ENCODE data around the gene NPEPL1.
A peak's percentile ranks its signal among the peaks of the same experiment; 100 is the strongest.

The NPEPL1 gene

GRCh38 chr20:58701431-58702160, 9.0 kb downstream of the NPEPL1 start:
- DNase-seq (ENCODE audit: low read depth) = no peak
- in situ Hi-C loops (cut with HindIII; ENCODE audit: low sequenced_read_pairs) = no loop called here
- no peak overlapping the region for H3K4me3 ChIP-seq (ENCODE audit: low read depth, low read length)
- TF ChIP-seq CTCF (IDR thresholded peaks at IDR 0.05; ENCODE audit: low read depth, low read length, missing control alignments) = no peak

- no peak for DNase-seq (ENCODE audit: low read depth)
- no peak overlapping the region for H3K4me3 ChIP-seq (ENCODE audit: low read depth, low read length)
- in situ Hi-C loops (cut with HindIII; ENCODE audit: low sequenced_read_pairs) = no loop called here
- no peak for TF ChIP-seq CTCF (IDR thresholded peaks at IDR 0.05; ENCODE audit: low read depth, low read length, missing control alignments)
Observed at GRCh38 chr20:58702161-58702510, 9.5 kb downstream of the NPEPL1 start.

- DNase-seq (ENCODE audit: low read depth) = no peak
- no peak overlapping the region for H3K4me3 ChIP-seq (ENCODE audit: low read depth, low read length)
- peak; percentile 25 for TF ChIP-seq CTCF (IDR thresholded peaks at IDR 0.05; ENCODE audit: low read depth, low read length, missing control alignments)
- in situ Hi-C loops (cut with HindIII; ENCODE audit: low sequenced_read_pairs) = no loop called here
Observed at GRCh38 chr20:58702859-58703648, 10.5 kb downstream of the NPEPL1 start.

GRCh38 chr20:58703765-58704371, 11.3 kb downstream of the NPEPL1 start:
- no peak for DNase-seq (ENCODE audit: low read depth)
- no peak overlapping the region for H3K4me3 ChIP-seq (ENCODE audit: low read depth, low read length)
- no peak for TF ChIP-seq CTCF (IDR thresholded peaks at IDR 0.05; ENCODE audit: low read depth, low read length, missing control alignments)
- in situ Hi-C loops (cut with HindIII; ENCODE audit: low sequenced_read_pairs) = no loop called here

- no peak for TF ChIP-seq CTCF (IDR thresholded peaks at IDR 0.05; ENCODE audit: low read depth, low read length, missing control alignments)
- in situ Hi-C loops (cut with HindIII; ENCODE audit: low sequenced_read_pairs) = no loop called here
- no peak overlapping the region for H3K4me3 ChIP-seq (ENCODE audit: low read depth, low read length)
- no peak for DNase-seq (ENCODE audit: low read depth)
Observed at GRCh38 chr20:58705208-58705926, 12.8 kb downstream of the NPEPL1 start.

Measured in astrocyte of the cerebellum (primary cell).